OCI-LY1 (cell line): Measurements from ENCODE around the gene TATDN2.

Experiments
- EZH2 ChIP-seq: fragments of 200-600 bp; sonication (generic), shearing (Covaris generic); IDR thresholded peaks from 2 replicates; pipeline ENCODE4 v1.8.0; 2017; ENCODE audit warnings: borderline replicate concordance, mixed run types, mild to moderate bottlenecking, antibody characterized with exemption, low read length, moderate library complexity, mixed read lengths
- TF ChIP-seq, protein P1 (sequence below): fragments of 200-600 bp; sonication (generic), shearing (Covaris generic); IDR thresholded peaks from 2 replicates; pipeline ENCODE4 v1.5.1; 2017; ENCODE audit warnings: mild to moderate bottlenecking, antibody characterized with exemption, low read length, moderate library complexity, mixed read lengths

- TF ChIP-seq, protein P1, sequence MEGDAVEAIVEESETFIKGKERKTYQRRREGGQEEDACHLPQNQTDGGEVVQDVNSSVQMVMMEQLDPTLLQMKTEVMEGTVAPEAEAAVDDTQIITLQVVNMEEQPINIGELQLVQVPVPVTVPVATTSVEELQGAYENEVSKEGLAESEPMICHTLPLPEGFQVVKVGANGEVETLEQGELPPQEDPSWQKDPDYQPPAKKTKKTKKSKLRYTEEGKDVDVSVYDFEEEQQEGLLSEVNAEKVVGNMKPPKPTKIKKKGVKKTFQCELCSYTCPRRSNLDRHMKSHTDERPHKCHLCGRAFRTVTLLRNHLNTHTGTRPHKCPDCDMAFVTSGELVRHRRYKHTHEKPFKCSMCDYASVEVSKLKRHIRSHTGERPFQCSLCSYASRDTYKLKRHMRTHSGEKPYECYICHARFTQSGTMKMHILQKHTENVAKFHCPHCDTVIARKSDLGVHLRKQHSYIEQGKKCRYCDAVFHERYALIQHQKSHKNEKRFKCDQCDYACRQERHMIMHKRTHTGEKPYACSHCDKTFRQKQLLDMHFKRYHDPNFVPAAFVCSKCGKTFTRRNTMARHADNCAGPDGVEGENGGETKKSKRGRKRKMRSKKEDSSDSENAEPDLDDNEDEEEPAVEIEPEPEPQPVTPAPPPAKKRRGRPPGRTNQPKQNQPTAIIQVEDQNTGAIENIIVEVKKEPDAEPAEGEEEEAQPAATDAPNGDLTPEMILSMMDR = no peak
- no peak for TF ChIP-seq EZH2
Measured at GRCh38 chr3:10281951-10282350, 33.7 kb downstream of the TATDN2 start.
